ENCODE measurements around the gene AFP. TPM values are rescaled to one million over a fixed set of nuclear protein-coding genes. Genes with fewer than 3 reads are reported as not detected.

Gene AFP
- total and polyA plus RNA-seq, 2 of the 4 experiments (the other 2 are of a cell fraction): 0.87 to 1.3 TPM

DNA sequence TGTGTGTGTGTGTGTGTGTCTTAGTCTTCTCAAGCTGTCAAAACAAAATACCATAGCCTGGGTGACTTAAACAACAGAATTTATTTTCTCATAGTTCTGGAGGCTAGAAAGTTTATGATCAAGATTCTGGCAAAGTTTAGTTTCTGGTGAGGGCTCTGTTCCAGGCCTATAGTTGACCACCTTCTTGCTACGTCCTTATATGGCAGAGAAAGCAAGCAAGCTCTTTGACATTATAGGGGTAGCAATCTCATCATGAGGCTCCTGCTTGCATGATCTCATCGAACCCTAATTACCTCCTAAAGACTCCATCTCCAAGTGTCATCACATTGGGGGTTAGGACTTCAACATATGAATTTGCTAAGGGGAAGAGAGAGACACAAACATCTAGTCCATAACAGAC lies 6.9 kb upstream of the AFP start:
- Histone ChIP-seq H3K18ac (ENCODE audit: low read depth, low read length) (no peak overlapping the region), H3K79me1 (ENCODE audit: low read depth in 1 of 2, low read length in 2 of 2) (no peaks in the 10 kb centered on the region), H2AFZ (replicated peaks; ENCODE audit: low read length, poor library complexity) (no peak overlapping the region), H3K14ac (replicated peaks; ENCODE audit: low read depth, low read length) (no peak overlapping the region), H2BK20ac (ENCODE audit: low read depth, low read length) (no peak overlapping the region), H4K5ac (ENCODE audit: low read depth, low read length) (no peak overlapping the region), H3K9ac (ENCODE audit: low read depth, low read length) (no peak overlapping the region), H3K9me3 (ENCODE audit: control insufficient read depth, insufficient read depth, low read length) (no peaks in the 10 kb centered on the region), H2BK5ac (ENCODE audit: low read depth, low read length, poor library complexity, severe bottlenecking) (no peak overlapping the region), H3K4me3 (ENCODE audit: insufficient read depth, low read depth, low read length) (no peak overlapping the region), H3K4me1 (ENCODE audit: control insufficient read depth, insufficient read depth, low read length) (no peaks in the 10 kb centered on the region), H3K4ac (ENCODE audit: low read depth, low read length) (no peak overlapping the region), H3K27me3 (ENCODE audit: control insufficient read depth, insufficient read depth, low read length) (peaks cover 7% of the 10 kb centered on the region), H3K36me3 (ENCODE audit: control insufficient read depth, insufficient read depth, low read length) (no peaks in the 10 kb centered on the region), H3K4me2 (ENCODE audit: low read depth, low read length) (no peak overlapping the region), H4K20me1 (ENCODE audit: insufficient read depth, low read length) (no peaks in the 10 kb centered on the region), H2BK120ac (ENCODE audit: low read depth, low read length) (no peak overlapping the region), H4K8ac (ENCODE audit: low read depth in 2 of 2, low read length in 2 of 2) (no peak overlapping the region), H3K27ac (ENCODE audit: insufficient read depth, low read length) (no peak overlapping the region), H2AK5ac (ENCODE audit: low read depth, low read length) (no peak overlapping the region), H3K56ac (ENCODE audit: extremely low read depth, insufficient read depth, low read length) (no peak overlapping the region), H3K23ac (ENCODE audit: low read depth, low read length) (no peak overlapping the region), H3K9me1 (ENCODE audit: insufficient read depth, low read length) (no peaks in the 10 kb centered on the region), H2BK15ac (ENCODE audit: low read depth, low read length) (no peak overlapping the region), H4K91ac (ENCODE audit: insufficient read depth, low read depth, low read length) (no peak overlapping the region), H2AK9ac (replicated peaks; ENCODE audit: low read depth, low read length, poor library complexity) (no peak overlapping the region)
- ChIA-PET CTCF (no interaction called here), POLR2A (ENCODE audit: unreplicated experiment) (no interaction called here)
- dilution Hi-C loops (cut with HindIII; ENCODE audit: low sequenced_read_pairs, unreplicated experiment) (no loop called here), in situ Hi-C loops (cut with MboI; ENCODE audit: low sequenced_read_pairs) (no loop called here), intact Hi-C loops (cut with micrococcal nuclease) (no loop called here)
- DNase-seq (no peak), ATAC-seq (ENCODE audit: low read depth) (no peak)
- TF ChIP-seq POLR2A (IDR thresholded peaks at IDR 0.05; ENCODE audit: low read depth, low read length): no peak
- TF ChIP-seq, protein P1, sequence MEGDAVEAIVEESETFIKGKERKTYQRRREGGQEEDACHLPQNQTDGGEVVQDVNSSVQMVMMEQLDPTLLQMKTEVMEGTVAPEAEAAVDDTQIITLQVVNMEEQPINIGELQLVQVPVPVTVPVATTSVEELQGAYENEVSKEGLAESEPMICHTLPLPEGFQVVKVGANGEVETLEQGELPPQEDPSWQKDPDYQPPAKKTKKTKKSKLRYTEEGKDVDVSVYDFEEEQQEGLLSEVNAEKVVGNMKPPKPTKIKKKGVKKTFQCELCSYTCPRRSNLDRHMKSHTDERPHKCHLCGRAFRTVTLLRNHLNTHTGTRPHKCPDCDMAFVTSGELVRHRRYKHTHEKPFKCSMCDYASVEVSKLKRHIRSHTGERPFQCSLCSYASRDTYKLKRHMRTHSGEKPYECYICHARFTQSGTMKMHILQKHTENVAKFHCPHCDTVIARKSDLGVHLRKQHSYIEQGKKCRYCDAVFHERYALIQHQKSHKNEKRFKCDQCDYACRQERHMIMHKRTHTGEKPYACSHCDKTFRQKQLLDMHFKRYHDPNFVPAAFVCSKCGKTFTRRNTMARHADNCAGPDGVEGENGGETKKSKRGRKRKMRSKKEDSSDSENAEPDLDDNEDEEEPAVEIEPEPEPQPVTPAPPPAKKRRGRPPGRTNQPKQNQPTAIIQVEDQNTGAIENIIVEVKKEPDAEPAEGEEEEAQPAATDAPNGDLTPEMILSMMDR (conservative IDR thresholded peaks at IDR 0.05; ENCODE audit: low read depth, low read length): no peak
- TF ChIP-seq BHLHE40 (IDR thresholded peaks at IDR 0.05; ENCODE audit: low read depth, low read length): no peak
- no peak for TF ChIP-seq CEBPB (IDR thresholded peaks at IDR 0.05; ENCODE audit: low read depth, low read length)
- TF ChIP-seq CHD1 (IDR thresholded peaks at IDR 0.05; ENCODE audit: low read depth, low read length): no peak
- no peak for TF ChIP-seq MXI1 (IDR thresholded peaks at IDR 0.05; ENCODE audit: borderline replicate concordance, low read depth, low read length)
- no peak for TF ChIP-seq FOS (IDR thresholded peaks at IDR 0.05; ENCODE audit: low read depth, low read length)
- no peak for TF ChIP-seq NFE2L2 (IDR thresholded peaks at IDR 0.05; ENCODE audit: low read depth, low read length)
- TF ChIP-seq RCOR1 (IDR thresholded peaks at IDR 0.05; ENCODE audit: insufficient replicate concordance, low read length): no peak
- TF ChIP-seq MAZ (IDR thresholded peaks at IDR 0.05; ENCODE audit: borderline replicate concordance, low read depth, low read length): no peak
- TF ChIP-seq SMC3 (IDR thresholded peaks at IDR 0.05; ENCODE audit: low read depth, low read length): no peak
- TF ChIP-seq MAFK (IDR thresholded peaks at IDR 0.05; ENCODE audit: low read depth, low read length): no peak
- TF ChIP-seq RAD21 (IDR thresholded peaks at IDR 0.05; ENCODE audit: low read length): no peak
- TF ChIP-seq, protein P2, sequence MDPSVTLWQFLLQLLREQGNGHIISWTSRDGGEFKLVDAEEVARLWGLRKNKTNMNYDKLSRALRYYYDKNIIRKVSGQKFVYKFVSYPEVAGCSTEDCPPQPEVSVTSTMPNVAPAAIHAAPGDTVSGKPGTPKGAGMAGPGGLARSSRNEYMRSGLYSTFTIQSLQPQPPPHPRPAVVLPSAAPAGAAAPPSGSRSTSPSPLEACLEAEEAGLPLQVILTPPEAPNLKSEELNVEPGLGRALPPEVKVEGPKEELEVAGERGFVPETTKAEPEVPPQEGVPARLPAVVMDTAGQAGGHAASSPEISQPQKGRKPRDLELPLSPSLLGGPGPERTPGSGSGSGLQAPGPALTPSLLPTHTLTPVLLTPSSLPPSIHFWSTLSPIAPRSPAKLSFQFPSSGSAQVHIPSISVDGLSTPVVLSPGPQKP (IDR thresholded peaks at IDR 0.05; ENCODE audit: borderline replicate concordance, low read depth, low read length): no peak
- no peak for TF ChIP-seq RFX5 (IDR thresholded peaks at IDR 0.05; ENCODE audit: low read depth, low read length)
- WGBS, 2 experiments (ENCODE audit: extremely low coverage in 2 of 2, insufficient read length in 1 of 2): no CpG with 5 or more reads among the region's 2 CpGs
- BruUV-seq (replicated peaks): no TSS peak
